ES-I3 (cell line): ENCODE data around the gene RPTOR.

Experiments
- H3K36me3 ChIP-seq: 2 replicates; pipeline ENCODE4 v1.6.1; 2013; ENCODE audit warnings: mild to moderate bottlenecking, low read length, control low read depth, moderate library complexity; ENCODE audit not compliant: insufficient read depth
- H3K4me1 ChIP-seq: 2 replicates; pipeline ENCODE4 v1.6.1; 2013; ENCODE audit warnings: mild to moderate bottlenecking, control low read depth, low read length; ENCODE audit not compliant: insufficient read depth
- H3K9ac ChIP-seq: 2 replicates; pipeline ENCODE4 v1.6.1; 2013; ENCODE audit warnings: low read depth, mild to moderate bottlenecking, low read length, moderate library complexity
- H3K9me3 ChIP-seq: 2 replicates; pipeline ENCODE4 v1.6.1; 2013; ENCODE audit warnings: mild to moderate bottlenecking, low read length, moderate library complexity; ENCODE audit not compliant: control insufficient read depth, insufficient read depth

Gene RPTOR

DNA sequence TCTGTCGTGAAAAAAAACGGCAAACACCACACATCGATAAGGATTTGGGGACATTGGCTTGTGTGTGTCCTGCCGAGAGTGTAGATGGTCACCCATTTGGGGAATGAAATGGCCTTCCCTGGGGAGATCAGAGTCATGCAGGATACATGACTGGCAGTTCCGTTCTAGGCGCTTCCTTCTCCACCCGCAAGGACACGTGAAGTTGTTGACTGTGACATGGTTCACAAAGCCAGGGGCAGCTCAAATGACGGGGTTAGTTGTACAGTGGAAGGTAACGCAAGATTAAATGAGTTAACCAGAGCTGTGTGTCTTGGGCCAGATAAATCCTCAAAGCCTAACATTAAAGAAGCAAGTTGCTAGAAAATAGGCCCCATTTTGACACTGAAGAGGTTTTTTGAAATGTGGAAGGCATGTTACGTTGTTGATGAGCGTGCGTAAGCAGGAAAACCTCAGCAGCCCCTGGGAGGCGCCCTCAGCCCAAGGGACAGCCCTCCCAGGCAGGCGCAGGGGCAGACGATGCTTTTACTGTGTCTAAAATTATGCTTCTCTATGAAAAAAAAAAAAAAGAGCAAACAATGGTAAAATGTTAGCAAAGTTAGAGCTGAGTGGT is 411.1 kb downstream of the RPTOR start:
- no peak overlapping the region for H3K9ac ChIP-seq
- H3K9me3 ChIP-seq: no peaks in the 10 kb centered on the region
- H3K4me1 ChIP-seq: no peaks in the 10 kb centered on the region
- H3K36me3 ChIP-seq: no peaks in the 10 kb centered on the region; the same call in 1 of the 2 replicates

DNA sequence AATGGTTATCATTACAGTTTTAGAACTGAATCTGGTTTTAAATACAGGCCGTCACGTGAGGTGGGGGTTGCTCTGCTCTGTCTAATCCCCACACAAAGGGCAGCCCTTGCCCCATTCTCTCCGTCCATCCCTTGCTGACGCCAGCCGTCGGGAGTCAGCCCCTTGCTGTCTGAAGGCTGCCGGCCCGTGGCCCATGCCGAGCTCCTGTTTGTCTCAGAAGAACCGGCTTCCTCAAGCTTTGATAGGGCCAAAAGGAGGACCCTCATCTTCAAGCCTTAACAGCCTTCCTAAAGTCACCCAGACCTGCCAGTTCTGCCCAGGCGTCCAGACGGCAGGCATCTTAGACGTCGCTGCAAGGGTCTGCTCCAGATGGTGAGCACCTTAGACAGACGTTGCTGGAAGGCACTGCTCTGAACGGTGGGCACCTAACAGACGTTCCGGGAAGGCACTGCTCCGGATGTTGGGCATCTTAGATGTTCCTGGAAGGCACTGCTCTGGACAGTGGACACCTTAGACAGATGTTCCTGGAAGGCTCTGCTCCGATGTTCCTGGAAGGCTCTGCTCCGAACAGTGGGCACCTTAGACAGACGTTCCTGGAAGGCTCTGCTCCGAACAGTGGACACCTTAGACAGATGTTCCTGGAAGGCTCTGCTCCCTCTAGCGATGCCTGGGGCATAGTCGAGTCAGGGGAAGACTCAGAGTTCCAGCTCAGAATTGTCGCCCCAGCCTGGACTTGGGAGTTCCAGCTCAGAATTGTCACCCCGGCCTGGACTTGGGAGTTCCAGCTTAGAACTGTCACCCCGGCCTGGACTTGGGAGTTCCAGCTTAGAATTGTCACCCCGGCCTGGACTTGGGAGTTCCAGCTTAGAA is 411.9 kb downstream of the RPTOR start:
- H3K4me1 ChIP-seq: no peaks in the 10 kb centered on the region
- H3K9me3 ChIP-seq: no peaks in the 10 kb centered on the region
- no peaks in the 10 kb centered on the region for H3K36me3 ChIP-seq
- no peak overlapping the region for H3K9ac ChIP-seq

DNA sequence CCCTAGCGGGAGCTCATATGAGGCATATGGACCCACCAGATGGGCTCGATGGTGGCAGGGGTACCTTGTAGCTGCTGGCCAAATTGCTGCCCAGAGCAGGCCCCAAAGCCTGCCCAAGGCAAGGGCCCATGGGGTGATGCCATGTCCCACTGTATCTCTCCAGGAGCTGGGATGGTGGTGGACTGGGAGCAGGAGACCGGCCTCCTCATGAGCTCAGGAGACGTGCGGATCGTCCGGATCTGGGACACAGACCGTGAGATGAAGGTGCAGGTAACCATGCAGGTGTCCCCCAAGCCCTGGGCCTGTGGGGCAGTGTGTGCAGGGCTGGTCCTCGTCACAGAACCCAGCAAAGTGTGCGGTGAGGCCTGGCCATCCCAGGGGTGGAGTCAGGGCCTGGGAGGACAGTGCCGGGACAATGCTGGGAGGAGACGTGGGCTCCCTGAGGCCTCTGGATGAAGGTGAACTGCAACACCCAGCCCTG is 412.9 kb downstream of the RPTOR start:
- no peaks in the 10 kb centered on the region for H3K9me3 ChIP-seq
- H3K4me1 ChIP-seq: no peaks in the 10 kb centered on the region
- no peaks in the 10 kb centered on the region for H3K36me3 ChIP-seq
- no peak overlapping the region for H3K9ac ChIP-seq

DNA sequence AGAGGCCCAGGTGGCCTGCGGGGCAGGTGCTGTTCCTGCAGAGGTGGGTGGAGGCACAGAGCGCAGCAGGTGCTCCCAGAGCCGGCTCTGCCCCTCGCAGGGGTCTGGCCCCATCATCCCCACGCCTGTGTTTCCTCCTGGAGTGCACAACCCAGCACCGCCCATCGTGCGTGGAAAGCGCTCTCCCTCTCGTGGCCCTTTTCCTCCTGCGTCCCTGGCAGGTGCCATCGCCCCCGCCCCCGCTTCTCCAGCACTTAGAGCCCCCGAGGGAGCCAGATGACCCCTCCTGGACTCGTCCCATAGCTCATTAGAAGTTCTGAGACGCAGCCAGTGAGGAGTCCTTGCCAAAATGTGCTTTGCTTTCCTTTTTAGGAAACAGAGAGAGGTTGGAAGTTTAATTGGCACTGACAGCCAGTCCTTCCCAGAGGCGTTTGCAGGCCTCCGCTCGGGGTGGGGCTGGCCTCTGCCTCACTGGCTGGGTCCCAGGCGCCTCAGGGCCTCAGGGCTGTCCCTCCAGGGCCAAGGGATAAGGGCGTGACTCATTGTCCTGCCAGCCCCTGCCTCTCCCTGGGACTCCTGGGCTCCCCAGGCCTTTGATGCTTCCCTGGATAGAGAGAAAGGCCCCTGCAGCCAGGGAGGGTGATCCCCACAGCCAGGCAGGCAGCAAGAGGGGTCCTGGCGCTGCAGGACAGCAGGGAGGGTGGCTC is 414.8 kb downstream of the RPTOR start:
- Histone ChIP-seq H3K9me3 (no peaks in the 10 kb centered on the region), H3K36me3 (no peaks in the 10 kb centered on the region), H3K9ac (no peak overlapping the region), H3K4me1 (no peaks in the 10 kb centered on the region; the same call in 1 of the 2 replicates)

DNA sequence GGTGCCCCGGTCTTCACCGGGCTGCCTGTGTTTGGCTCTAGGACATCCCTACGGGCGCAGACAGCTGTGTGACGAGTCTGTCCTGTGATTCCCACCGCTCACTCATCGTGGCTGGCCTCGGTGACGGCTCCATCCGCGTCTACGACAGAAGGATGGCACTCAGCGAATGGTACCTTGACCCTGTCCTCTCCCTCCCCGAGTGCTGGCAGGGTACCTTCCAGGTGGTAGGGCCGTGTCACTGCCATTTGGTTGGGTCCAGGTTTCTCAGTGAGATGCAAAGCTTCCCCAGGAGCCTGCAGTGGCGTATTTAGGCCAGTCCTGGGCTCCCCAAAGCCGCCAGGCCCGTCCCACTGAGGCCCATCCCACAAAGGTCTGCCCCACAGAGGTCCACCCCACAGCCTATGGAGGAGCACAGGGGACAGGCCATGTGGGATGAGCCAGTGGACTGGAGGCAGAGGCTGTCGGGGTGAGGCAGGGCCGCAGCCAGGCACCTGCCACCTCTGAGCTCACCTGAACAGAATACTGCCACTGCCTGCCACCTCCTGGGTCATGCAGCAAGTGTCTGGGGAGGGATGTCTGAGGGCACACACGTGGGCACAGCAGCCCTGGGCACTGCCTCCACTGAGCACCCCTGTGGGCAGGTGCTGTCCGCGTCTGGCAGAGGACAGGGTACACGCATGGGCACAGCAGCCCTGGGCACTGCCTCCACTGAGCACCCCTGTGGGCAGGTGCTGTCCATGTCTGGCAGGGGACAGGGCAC is 415.6 kb downstream of the RPTOR start:
- no peak overlapping the region for H3K9ac ChIP-seq
- no peaks in the 10 kb centered on the region for H3K36me3 ChIP-seq
- H3K9me3 ChIP-seq: no peaks in the 10 kb centered on the region
- no peaks in the 10 kb centered on the region; the same call in 1 of the 2 replicates for H3K4me1 ChIP-seq

DNA sequence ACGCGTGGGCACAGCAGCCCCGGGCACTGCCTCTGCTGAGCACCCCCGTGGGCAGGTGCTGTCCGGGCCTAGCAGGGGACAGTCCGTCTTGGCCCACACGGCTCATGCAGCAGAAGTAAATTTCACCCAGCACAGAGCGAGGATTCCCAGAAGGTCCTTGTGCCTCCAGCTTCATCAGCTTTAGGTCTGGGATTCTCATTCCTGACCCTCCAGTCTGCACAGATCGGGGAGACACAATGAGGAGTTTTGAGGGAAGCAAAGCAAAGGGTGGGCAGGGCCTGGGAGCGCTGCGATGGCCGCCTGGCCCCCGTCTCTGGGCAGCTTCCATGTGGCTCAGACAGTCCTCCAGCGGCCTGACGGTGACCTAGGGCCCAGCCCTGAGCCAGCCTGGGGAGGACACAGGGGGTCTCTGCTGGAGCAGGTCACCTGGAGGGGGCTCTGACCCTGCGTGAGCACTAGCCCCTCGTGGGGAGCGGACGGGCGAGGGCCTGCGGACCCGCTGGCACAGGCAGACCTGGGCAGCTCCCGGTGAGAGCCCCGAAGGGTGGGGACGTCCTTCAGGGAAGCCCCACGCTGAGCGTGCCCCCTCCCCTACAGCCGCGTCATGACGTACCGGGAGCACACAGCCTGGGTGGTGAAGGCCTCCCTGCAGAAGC is 416.3 kb downstream of the RPTOR start:
- no peak overlapping the region for H3K9ac ChIP-seq
- H3K9me3 ChIP-seq: no peaks in the 10 kb centered on the region
- no peaks in the 10 kb centered on the region; the same call in 1 of the 2 replicates for H3K4me1 ChIP-seq
- H3K36me3 ChIP-seq: no peaks in the 10 kb centered on the region

DNA sequence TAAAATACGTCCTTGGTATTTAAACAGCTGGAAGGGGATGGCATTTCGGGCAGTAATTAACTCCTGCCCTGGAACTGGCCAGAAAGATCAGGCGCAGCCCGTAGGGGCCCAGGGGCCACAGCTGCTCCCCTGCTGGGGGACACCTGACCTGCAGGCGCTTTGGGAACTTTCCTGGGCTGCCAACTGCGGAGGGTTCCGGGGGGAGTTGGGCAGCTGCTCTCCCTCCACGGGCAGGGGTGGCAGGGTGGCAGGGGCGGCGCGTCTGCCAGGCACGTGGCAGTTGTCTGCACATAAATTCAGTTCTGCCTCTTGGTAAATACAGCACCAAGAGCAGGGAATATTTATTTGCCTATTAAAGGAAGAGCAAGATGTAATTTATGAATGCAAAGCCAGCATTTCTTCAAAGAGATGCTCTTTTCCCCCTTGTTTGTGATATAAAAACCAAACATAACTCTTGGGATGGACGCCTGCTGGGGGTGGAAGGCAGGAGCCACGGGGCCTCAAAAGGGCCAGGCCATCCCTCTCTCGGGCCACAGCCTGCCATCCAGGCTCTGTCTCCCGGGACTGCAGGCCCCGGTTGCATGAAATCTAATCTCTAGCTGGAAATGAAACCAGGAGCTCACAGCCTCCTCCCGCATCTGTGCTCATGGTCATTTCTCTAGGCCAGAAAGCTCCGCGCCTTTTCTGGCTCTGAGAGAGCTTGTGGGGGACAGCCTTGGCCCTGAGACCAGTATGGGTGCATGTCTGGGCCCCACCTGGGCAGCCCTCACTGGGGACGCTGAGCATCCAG is 417.1 kb downstream of the RPTOR start:
- H3K36me3 ChIP-seq: no peaks in the 10 kb centered on the region

DNA sequence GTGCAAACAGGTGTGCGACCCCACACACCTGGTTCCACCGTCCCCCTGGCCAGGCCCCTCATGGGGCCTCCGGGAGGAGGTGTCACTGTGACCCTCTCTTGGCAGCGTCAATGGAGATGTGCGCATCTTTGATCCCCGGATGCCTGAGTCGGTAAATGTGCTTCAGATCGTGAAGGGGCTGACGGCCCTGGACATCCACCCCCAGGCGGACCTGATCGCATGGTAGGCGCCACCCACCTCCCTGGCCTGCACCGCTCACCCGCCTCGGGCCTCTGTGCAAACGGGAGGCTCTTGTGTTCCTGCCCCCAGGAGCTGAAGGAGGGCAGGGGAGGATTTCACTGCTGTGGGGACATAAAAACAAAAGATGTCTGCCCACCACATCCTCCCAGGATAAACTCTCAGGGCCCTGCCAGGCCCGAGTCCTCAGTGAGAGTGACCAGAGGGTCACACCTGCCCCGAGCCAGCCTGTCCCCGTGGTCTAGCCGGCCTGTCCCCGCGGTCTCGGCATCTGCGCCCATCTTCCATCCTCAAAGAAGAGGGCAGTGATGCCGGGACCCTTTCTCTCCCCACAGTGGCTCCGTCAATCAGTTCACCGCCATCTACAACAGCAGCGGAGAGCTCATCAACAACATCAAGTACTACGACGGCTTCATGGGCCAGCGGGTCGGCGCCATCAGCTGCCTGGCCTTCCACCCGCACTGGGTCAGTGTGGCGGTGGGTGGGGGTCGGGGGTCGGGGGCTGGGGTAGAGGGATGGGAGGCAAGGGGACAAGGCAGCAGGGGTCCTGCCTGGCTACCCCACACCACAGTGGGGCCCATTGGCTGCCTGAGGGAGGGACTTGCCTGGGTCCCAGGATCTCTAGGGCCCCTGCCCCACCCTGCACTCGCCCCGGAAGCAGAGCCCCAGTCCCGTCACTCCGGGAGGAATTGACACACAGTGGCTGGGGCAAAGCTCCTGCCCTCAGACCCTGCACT is 418.0 kb downstream of the RPTOR start:
- Histone ChIP-seq H3K9me3 (no peaks in the 10 kb centered on the region), H3K9ac (no peak overlapping the region), H3K36me3 (no peaks in the 10 kb centered on the region), H3K4me1 (no peaks in the 10 kb centered on the region; the same call in 1 of the 2 replicates)

More for the DNA sequence above, 417.1 kb downstream of the RPTOR start:
- H3K4me1 ChIP-seq: no peaks in the 10 kb centered on the region; the same call in 1 of the 2 replicates
- no peak overlapping the region for H3K9ac ChIP-seq
- no peaks in the 10 kb centered on the region for H3K9me3 ChIP-seq

DNA sequence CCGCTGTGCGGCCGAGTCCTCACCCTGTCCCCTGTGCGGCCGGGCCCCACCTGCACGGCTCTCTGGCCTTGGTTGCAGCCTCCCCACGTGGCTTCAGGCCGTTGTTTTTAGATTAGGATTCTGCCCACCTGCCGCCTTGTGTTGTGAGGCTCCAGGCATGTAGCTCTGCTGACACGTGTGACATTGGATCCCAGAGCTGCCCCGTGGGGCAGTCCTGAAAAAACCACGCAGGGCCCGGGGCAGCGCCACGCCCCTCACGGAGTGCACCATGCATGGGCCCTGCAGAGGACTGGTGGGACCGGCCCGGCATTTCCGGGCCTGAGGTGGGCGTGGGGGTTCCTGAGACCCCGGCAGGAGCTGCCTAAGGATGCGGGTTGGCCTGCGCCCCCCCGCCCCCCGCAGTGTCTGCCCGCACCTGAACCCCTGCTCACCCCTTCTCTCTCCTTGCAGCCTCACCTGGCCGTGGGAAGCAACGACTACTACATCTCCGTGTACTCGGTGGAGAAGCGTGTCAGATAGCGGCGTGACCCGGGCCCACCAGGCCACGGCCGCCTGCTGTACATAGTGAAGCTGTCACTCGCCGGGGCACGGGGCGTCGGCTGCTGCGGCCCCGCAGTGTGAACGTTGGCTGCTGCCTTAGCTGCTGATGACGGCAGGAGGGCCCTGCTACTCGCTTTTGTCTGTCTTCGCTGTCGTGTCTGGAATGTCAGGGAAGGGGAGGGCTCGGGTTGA is 419.3 kb downstream of the RPTOR start:
- Histone ChIP-seq H3K36me3 (no peaks in the 10 kb centered on the region), H3K4me1 (no peaks in the 10 kb centered on the region; the same call in 1 of the 2 replicates), H3K9ac (no peak overlapping the region), H3K9me3 (no peaks in the 10 kb centered on the region)

DNA sequence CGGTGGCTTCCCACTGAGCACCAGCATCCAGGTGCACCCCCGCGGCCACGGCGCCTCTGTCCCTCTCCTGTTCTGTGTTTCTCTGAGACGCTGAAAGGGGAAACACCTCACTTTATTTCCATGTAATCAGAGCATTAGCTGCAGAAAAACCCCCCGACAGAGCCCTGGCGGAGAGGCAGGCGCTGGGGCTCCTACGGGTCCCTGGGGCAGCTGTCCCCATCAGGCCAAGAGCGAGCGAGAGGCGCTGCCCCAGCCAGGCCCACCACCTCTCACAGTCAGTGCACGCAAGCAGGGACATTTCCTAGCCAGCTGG is 419.9 kb downstream of the RPTOR start:
- Histone ChIP-seq H3K4me1 (no peaks in the 10 kb centered on the region; the same call in 1 of the 2 replicates), H3K9me3 (no peaks in the 10 kb centered on the region), H3K36me3 (no peaks in the 10 kb centered on the region), H3K9ac (no peak overlapping the region)

DNA sequence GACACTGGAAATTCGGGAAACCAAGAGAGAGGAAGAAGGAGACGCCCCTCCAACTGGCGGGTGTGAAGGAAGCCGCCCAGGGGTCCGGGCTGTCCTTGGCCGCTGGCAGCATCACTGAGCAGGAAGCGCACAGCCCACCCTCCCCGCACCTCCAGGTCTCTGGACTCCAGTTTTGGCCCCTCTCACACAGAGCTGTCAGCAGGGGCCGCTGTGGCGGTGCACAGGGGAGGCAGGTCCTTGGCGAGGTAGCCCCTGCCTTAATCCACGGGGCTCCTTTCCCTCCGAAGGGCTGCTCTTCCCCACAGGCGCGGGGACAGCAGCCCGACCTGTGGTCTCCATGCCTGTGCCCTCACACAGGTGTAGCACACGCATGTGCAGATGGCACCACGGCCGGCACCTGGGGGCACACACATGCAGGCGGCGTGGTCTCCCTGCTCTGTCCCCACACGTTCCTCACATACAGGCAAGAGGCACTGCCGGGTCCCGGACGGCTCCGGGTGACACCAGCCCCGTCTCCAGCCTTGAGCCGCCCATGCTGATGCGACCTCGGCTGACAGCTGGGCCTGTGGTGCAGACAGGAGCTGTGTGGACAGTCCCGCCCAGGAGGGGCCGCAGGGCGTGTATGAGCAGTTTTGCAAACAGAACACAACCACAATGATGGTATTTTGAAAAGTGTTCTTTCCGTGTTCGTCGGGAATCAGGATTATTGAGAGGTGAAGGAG is 420.4 kb downstream of the RPTOR start:
- Histone ChIP-seq H3K4me1 (no peaks in the 10 kb centered on the region; the same call in 1 of the 2 replicates), H3K9me3 (no peaks in the 10 kb centered on the region), H3K9ac (no peak overlapping the region), H3K36me3 (no peaks in the 10 kb centered on the region)
